ENCODE results near the gene DLGAP1.

DNA sequence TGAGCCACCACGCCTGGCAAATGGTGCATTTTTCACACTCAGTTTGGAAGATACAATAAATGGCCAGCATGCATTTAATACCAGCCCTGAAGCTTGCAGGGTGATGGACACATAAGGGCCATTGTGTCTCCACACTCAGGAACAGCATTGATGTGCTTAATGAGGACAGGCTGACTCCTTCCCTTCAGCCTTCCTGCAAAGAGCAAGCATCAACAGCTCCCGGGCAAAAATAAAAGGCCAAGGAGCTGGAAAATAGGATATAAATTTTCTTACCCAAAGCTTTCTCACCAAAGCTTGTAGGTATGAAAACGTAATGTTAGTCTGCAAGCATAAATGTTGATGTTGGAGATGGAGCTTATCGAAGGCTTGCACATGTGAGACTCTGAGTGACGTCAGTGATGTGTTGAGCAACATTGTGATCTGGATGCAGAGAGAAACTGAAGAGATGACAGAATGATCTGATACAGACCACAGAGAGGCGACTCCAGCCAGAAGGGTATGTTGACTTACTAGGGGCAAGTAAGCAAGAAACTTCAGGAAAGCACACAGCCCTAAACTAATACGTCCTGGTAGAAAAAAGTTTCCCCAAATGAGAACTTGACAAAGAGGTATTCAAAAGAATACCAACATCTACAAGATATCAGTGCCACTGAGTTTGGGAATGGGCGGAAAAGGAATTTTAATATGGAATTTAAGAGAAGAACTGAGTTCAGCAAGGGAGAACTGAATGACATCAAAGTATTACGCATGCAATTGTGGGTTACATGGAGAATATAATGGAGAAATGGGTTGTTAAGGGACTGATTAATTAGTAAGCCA, 748.6 kb downstream of the DLGAP1 start:
- TF ChIP-seq, protein P1, sequence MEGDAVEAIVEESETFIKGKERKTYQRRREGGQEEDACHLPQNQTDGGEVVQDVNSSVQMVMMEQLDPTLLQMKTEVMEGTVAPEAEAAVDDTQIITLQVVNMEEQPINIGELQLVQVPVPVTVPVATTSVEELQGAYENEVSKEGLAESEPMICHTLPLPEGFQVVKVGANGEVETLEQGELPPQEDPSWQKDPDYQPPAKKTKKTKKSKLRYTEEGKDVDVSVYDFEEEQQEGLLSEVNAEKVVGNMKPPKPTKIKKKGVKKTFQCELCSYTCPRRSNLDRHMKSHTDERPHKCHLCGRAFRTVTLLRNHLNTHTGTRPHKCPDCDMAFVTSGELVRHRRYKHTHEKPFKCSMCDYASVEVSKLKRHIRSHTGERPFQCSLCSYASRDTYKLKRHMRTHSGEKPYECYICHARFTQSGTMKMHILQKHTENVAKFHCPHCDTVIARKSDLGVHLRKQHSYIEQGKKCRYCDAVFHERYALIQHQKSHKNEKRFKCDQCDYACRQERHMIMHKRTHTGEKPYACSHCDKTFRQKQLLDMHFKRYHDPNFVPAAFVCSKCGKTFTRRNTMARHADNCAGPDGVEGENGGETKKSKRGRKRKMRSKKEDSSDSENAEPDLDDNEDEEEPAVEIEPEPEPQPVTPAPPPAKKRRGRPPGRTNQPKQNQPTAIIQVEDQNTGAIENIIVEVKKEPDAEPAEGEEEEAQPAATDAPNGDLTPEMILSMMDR (IDR thresholded peaks at IDR 0.05; ENCODE audit: low read depth, low read length), result no peak
- no peak for TF ChIP-seq EZH2phosphoT487 (IDR thresholded peaks at IDR 0.05; ENCODE audit: low read depth)
